ENCODE results near the gene CDK15.

- TF ChIP-seq CREM (CRISPR knock-in tag; IDR thresholded peaks at IDR 0.05) (no peak), CTCF (IDR thresholded peaks at IDR 0.05) (no peak), ATF2 (CRISPR knock-in tag; IDR thresholded peaks at IDR 0.05; ENCODE audit: borderline replicate concordance, low read depth) (no peak), OVOL2 (CRISPR knock-in tag; IDR thresholded peaks at IDR 0.05; ENCODE audit: borderline replicate concordance) (no peak), ETV6 (CRISPR knock-in tag; IDR thresholded peaks at IDR 0.05) (no peak), MAX (CRISPR knock-in tag; IDR thresholded peaks at IDR 0.05) (no peak)
Measured at GRCh38 chr2:201855356-201855755, 49.0 kb downstream of the CDK15 start.

Data from WTC11 (cell line).